HG02973 (cell line): ENCODE data around the gene SPON2.
"Not testable (repeated sequence)": the region's sequence is repeated elsewhere in the genome, so short reads cannot be mapped to it uniquely, and the experiment has no call there.

Experiments used
- ATAC-seq: cut with Tn5 transposase; IDR thresholded peaks from one replicate; pipeline ENCODE4 v1.9.1; 2021; ENCODE audit warnings: moderate library complexity; ENCODE audit not compliant: unreplicated experiment

The SPON2 gene

DNA sequence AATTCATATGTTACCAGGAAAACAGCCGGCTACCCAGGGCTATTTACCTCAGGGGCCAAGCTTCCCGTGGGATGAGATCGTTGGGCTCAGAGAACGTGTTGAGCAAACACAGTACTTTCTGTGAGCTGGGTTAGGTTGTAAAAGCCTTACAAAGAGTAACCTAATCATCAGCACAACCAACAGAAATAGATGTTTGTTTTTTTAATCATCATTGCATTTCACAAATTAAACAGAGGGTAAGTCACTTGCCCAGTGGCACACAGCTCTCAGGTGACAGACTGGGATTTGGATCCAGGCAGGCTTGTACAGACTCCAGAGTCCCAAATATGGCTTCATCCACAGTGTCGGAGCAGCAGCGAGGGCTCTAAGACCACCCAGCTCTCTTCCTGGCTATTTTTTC lies 20.1 kb downstream of the SPON2 start:
- ATAC-seq: no peak

DNA sequence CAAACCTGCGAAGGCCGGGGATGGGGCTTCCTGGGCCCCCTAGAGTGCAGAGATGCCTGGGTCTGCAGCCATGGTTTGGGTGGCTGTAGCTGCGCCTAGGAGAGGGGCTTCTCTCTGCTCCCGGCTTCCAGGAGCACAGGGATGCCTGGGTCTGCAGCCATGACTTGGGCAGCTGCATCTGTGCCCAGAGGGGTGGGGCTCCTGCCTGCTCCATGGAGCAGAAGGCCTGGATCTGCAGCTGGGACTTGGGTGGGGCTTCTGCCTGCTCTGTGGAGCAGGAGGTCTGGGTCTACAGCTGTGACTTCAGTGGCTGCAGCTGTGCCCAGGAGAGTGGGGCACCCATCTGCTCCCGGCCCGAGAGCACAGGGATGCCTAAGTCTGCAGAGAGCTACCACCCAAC lies 20.8 kb downstream of the SPON2 start:
- no peak for ATAC-seq

DNA sequence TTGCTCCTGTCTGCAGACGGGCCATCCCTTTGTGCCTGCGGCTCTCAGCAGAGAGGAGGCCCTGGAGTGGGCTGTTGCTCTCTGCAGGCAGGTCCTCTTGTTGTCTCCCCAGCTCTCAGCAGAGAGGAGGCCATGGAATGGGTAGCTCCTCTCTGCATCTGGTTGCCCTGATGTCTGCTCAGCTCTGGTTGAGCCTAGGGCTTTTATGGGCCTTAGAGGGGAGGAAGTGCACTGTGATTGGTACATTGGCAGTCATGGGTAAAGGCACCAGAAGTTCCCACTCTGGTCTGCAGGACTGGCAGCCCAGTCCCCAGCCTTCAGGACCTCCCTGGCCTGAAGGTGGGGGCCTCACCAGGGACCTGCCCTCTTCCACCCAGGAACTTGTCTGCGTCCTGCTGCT lies 21.5 kb downstream of the SPON2 start:
- no peak for ATAC-seq

DNA sequence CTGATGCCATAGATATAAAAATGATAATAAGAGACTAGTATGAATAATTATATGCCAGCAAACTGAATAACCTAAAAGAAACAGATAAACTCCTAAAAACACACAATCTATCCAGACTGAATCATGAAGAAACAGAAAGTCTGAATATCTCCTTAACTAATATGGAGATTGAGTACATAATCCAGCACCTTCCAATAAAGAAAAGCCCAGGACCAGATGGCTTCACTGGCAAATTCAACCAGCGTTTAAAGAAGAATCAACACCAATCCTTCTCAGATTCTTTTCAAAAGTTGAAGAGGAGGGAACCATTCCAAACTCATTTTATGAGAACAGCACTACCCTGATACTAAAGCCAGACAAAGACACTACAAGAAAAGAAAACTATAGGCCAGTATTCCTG lies 32.5 kb downstream of the SPON2 start:
- ATAC-seq: no peak

DNA sequence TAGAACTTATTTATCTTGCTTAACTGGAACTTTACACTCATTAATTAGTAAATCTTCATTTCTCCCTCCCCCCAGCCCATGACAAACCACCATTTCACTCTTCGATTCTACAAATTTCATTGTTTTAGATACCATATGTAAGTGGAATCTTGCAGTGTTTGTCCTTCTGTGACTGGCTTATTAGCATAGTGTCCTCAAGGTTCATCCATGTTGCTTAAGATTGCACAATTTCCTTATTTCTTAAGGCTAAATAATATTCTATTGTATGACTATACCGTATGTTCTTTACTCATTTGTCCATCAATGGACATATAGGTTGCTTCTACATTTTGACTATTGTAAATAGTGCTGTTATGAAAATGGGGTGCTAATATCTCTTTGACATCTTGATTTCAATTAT lies 34.5 kb downstream of the SPON2 start:
- no peak for ATAC-seq

DNA sequence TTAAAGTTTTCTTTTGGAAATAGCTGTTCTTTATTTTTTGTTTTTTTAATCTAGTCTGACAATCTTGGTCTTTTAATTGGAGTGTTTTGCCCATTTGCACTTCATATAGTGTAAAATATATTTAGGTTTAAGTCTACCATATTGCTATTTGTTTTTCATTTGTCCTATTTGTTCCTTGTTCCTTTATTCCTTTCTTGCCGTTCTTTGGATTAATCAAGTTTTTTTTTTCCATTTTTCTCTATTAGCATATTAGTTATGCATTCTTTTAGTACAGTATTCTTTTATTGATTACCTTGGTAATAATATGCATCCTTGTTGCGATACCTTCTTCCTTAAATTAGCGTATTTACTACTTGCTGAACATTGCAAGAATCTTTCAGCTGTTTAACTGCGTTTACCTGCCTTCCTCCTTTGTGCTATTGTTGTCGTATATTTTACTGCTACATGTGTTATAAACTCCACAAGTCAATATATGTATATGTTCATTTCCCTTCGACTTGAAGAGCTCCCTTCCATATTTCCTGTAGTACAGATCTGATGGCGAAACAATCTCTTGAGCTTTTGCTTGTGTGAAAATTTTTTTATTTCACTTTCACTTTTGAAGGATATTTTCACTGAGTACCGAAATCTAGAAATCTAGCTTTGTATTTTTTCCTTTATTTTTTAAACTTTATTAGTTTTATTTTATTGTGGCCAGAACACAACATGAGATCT lies 35.2 kb downstream of the SPON2 start:
- no peak for ATAC-seq

DNA sequence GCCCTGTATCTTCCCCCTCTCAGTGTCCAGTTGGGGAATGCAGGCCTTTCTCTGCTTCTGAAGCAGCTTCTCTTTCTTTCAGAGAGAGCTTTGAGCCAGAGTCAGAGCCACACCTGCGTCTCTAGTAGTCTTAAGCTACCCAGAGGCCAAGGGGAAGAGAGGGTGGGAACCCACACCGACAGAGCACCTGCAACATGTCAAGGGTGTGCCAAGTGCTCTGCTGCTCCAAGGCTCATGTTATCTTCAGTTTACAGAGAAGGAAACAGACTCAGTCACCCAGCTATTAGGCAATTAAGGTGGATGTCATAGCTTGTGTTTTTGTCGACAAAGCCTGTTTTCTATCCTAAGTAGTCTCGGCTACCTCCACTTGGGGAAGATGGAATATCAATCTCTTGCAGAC lies 36.3 kb downstream of the SPON2 start:
- ATAC-seq: no peak

DNA sequence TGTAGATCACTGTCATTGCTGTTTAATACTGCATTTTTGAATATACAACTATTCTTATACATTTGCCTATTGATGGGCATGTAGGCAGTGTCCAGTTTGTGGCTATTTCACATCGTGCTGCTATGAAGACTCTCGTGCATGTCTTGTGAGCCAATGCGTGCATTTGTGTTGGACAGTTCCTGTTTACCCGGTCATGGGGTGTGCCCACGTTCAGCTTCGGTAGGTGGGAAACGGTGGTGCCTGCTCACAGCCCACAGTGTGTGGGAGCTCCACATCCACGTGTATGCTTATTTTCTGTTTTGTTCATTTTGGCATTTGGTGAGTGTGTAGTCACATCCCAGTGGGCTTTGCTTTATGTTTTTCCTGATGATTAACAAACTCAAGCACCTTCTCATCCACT lies 39.4 kb downstream of the SPON2 start:
- ATAC-seq: no peak

DNA sequence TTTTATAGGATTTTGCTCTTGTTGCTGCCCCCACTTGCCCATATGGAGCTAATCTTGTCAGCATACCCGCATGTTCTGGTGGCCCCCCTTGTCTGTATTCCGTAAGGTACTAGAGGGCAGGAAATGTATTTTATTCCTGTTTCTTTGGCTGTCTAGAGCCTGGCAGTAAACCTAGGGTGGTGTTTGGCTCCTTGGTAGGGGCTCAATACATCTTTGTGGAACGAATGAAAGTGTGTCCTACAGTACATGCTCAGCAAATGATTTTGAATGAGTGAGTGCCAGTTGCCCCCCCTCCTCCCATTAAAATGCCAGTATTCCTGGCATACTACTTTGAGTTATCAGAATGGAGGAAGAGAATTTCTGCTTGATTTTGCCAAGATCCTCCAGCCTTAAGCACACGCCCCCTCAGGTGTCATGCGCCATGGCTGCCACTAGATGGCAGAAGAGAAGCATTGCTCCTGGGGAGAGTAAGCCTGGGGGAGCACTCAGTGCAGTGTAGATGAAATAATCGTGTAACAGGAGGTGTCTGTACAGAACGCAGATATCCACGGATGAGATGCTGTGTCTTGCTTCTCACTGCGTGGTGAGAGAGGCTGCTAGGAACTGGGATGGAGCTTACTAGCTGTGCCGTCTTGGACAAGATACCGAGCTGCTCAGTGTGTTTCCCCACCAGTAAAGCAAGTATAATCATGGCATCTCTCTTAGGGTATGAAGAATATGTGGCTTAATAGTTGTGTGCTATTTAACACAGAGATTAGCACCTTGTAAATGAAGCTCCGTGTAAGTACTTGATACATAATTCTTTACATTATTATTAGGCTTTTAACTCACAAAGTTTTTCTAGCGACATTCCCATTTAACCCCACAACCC lies 41.8 kb downstream of the SPON2 start:
- peak; percentile 84 for ATAC-seq

DNA sequence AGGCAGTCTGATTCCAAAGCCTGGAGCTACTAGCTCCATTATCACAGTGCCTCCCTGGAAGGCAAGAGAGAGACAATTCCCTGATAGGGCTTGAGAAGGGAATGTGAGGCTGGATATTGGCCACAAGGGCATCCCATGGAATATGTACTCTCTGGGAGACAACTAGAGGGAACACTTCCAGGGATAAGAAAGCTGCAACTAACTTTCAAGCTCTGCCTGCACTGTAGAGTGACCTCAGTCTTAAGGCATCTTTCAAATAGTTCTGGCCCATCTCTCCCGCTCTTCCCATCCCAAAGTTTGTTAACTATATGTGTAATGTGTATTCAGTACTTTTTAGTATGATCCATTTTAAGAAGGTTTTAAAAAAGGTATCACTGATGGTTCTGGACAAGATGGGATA lies 45.9 kb downstream of the SPON2 start:
- ATAC-seq: no peak

DNA sequence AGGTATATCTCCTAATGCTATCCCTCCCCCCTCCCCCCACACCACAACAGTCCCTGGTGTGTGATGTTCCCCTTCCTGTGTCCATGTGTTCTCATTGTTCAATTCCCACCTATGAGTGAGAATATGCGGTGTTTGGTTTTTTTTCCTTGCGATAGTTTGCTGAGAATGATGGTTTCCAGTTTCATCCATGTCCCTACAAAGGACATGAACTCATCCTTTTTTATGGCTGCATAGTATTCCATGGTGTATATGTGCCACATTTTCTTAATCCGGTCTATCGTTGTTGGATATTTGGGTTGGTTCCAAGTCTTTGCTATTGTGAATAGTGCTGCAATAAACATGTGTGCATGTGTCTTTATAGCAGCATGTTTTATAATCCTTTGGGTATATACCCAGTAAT lies 46.9 kb downstream of the SPON2 start:
- not testable (repeated sequence) for ATAC-seq

DNA sequence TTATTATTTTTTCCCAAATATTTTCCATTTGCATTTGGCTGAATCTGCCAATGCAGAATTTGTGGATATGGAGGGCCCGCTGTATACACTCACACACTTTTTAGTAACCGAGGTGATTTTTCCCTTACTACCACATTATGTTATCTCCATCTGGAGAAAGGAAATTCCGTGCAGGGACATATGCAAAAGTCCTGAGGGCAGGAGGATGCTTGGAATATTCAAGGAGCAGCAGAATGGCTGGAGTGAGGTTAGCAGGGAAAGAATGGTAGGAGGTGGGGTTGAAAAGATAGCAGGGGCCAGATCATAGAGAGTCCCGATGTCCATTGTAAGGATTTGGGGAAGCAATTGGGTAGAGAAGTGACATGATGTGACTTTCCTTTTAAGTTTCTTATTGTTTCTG lies 47.6 kb downstream of the SPON2 start:
- ATAC-seq: no peak

DNA sequence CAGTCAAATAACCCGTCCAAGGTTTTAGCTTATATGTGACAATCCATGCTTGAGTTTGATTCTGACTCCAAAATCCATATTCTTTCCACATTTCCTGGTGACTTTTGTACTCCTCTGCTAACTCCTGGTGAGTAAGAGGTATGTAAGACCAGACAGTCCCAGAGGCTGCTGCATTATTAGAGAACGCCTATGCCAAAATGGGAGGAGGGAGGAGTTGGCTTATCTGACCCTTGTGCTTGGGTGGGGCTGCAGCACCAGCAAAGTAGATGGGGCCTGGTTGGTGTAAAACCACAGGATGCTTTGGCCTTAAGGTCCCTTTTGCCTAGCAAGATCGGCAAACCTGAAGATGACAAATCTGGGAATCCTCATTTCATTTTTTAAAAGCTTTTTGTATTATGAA lies 49.9 kb downstream of the SPON2 start:
- ATAC-seq: no peak
